ENCODE results near the gene HOXB3.

GRCh38 chr17:48499735-48500434, 90.2 kb downstream of the HOXB3 start:
- TF ChIP-seq POLR2A (IDR thresholded peaks at IDR 0.05) (no peak), CTCF (IDR thresholded peaks at IDR 0.05) (no peak)
